Caco-2 (cell line): ENCODE results near the gene ARHGEF38. TPM values are rescaled to one million over a fixed set of nuclear protein-coding genes. Genes with fewer than 3 reads are reported as not detected.

Source experiments
- BruUV-seq: library from RNA; stranded (reverse); fragments of 400-500 nt; replicated peaks from 2 replicates; lab custom pipeline; 2021; lab: Mats Ljungman, UMichigan
- CTCF ChIA-PET: fragments of 300-600 bp; sonication (Branson Sonifier 250); formaldehyde crosslinking; loops from one replicate; lab custom pipeline; 2022; ENCODE audit warnings: antibody characterized with exemption; lab: Charles Lee
- POLR2A ChIA-PET: fragments of 300-600 bp; sonication (Branson Sonifier 250); formaldehyde crosslinking; loops from one replicate; lab custom pipeline; 2022; ENCODE audit warnings: antibody characterized with exemption; lab: Charles Lee
- DNase-seq, 2 experiments: peaks; one replicate each; pipeline versions ENCODE4 v3.0.0 to v3.0.0-alpha.2; 2020 to 2022
- H3K27me3 ChIP-seq: replicated peaks from 2 replicates; pipeline ENCODE4 v1.6.0; 2011; ENCODE audit warnings: low read length; ENCODE audit not compliant: control insufficient read depth, insufficient read depth
- H3K36me3 ChIP-seq: 2 replicates; pipeline ENCODE4 v1.5.1; 2011; ENCODE audit warnings: low read length; ENCODE audit not compliant: control insufficient read depth, insufficient read depth
- H3K4me1 ChIP-seq: fragments of 250-450 bp; sonication (Bioruptor Pico); 2 replicates; pipeline ENCODE4 v1.5.1; 2020; ENCODE audit warnings: mild to moderate bottlenecking
- H3K4me3 ChIP-seq: 2 replicates; pipeline ENCODE4 v1.5.1; 2011; ENCODE audit warnings: low read depth, mild to moderate bottlenecking, control low read depth, low read length
- H3K9me3 ChIP-seq: fragments of 250-450 bp; sonication (Bioruptor Pico); 2 replicates; pipeline ENCODE4 v1.5.1; 2020; ENCODE audit warnings: mild to moderate bottlenecking, moderate library complexity
- H3K27ac Mint-ChIP-seq: one replicate; pipeline ENCODE4 v1.8.0; 2022; ENCODE audit warnings: mixed read lengths; ENCODE audit not compliant: unreplicated experiment
- H3K27me3 Mint-ChIP-seq: one replicate; pipeline ENCODE4 v1.8.0; 2022; ENCODE audit warnings: mixed read lengths; ENCODE audit not compliant: insufficient read depth, unreplicated experiment
- H3K36me3 Mint-ChIP-seq: one replicate; pipeline ENCODE4 v1.8.0; 2022; ENCODE audit warnings: mild to moderate bottlenecking, mixed read lengths; ENCODE audit not compliant: insufficient read depth, unreplicated experiment
- H3K4me1 Mint-ChIP-seq: one replicate; pipeline ENCODE4 v1.8.0; 2022; ENCODE audit warnings: low read depth, mixed read lengths; ENCODE audit not compliant: unreplicated experiment
- H3K4me3 Mint-ChIP-seq: one replicate; pipeline ENCODE4 v1.8.0; 2022; ENCODE audit warnings: mild to moderate bottlenecking, moderate library complexity, mixed read lengths; ENCODE audit not compliant: unreplicated experiment
- H3K9me3 Mint-ChIP-seq: one replicate; pipeline ENCODE4 v1.8.0; 2022; ENCODE audit warnings: mixed read lengths; ENCODE audit not compliant: unreplicated experiment
- intact Hi-C: fragments of 100-400 bp; cut with micrococcal nuclease; formaldehyde crosslinking; loops from one replicate; pipeline ENCODE4 v1.10.0; 2022; ENCODE audit not compliant: unreplicated experiment
- total RNA-seq: library from RNA; stranded (reverse); gene quantifications from 2 replicates; pipeline ENCODE4 v1.2.3, GENCODE V29; 2022
- TF ChIP-seq, protein P1 (sequence below), 2 experiments: fragments of 200-600 bp in 1 of 2; IDR thresholded peaks; 1 replicate in 1 of 2; 2 replicates in 1 of 2; pipeline versions ENCODE4 v1.5.1 to v1.8.0; 2011 to 2022; ENCODE audit warnings: antibody characterized with exemption in 1 of 2, control low read depth in 1 of 2, inconsistent platforms in 1 of 2, low read depth in 1 of 2, low read length in 1 of 2, mild to moderate bottlenecking in 1 of 2, moderate library complexity in 1 of 2; ENCODE audit not compliant: insufficient read depth in 1 of 2, severe bottlenecking in 1 of 2, unreplicated experiment in 1 of 2

The ARHGEF38 gene
- total RNA-seq, 1 experiment from 2014 or later: 3.5 TPM

DNA sequence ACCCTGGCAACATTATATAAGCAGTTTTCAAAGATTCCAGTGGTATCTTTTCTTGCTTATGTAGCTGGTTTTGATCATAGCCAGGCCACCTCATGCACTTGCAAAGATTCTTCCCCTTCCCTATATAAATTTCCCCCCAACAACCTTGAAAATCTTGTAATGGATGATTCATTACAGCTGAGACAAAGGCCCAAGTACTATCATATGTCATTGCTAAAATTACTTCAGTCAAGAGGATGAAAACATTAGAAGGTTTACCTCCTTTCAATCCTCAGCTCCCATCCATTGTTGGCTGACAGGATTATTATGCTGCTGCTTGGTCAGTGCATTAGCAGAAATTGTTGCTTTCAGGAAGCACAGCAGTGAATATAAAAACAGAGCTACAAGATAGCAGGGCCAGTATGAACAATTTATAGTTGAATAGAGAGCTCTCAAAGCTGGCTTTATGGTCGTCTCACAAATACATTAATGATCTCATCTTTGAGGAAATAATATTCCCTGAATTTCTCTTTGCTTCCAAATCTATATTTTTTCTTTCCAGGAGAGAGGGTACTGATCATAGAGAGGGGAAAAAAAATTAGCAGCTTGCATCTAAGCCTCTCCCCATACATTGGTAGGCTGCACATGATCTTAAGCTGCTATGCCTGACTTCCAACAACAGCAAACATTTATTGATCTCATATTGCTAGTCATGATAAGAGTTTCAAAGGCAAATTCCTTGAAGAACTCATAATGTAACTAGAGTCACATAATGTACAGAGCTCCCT, 7.7 kb upstream of the ARHGEF38 start:
- no peak overlapping the region for H3K4me3 ChIP-seq
- H3K4me1 Mint-ChIP-seq: peaks cover 7% of the 10 kb centered on the region
- CTCF ChIA-PET: no interaction called here
- no peak overlapping the region for H3K4me3 Mint-ChIP-seq
- no peaks in the 10 kb centered on the region; the same call in 1 of the 2 replicates for H3K9me3 ChIP-seq
- no peaks in the 10 kb centered on the region for H3K4me1 ChIP-seq
- TF ChIP-seq, protein P1, sequence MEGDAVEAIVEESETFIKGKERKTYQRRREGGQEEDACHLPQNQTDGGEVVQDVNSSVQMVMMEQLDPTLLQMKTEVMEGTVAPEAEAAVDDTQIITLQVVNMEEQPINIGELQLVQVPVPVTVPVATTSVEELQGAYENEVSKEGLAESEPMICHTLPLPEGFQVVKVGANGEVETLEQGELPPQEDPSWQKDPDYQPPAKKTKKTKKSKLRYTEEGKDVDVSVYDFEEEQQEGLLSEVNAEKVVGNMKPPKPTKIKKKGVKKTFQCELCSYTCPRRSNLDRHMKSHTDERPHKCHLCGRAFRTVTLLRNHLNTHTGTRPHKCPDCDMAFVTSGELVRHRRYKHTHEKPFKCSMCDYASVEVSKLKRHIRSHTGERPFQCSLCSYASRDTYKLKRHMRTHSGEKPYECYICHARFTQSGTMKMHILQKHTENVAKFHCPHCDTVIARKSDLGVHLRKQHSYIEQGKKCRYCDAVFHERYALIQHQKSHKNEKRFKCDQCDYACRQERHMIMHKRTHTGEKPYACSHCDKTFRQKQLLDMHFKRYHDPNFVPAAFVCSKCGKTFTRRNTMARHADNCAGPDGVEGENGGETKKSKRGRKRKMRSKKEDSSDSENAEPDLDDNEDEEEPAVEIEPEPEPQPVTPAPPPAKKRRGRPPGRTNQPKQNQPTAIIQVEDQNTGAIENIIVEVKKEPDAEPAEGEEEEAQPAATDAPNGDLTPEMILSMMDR (IDR thresholded peaks at IDR 0.05; ENCODE audit: insufficient read depth in 1 of 2, low read depth in 1 of 2, low read length in 1 of 2, severe bottlenecking in 1 of 2, unreplicated experiment in 1 of 2): no peak
- BruUV-seq: no TSS peak
- no peaks in the 10 kb centered on the region for H3K36me3 Mint-ChIP-seq
- no peaks in the 10 kb centered on the region for H3K9me3 Mint-ChIP-seq
- no peaks in the 10 kb centered on the region for H3K36me3 ChIP-seq
- POLR2A ChIA-PET: no interaction called here
- no peak overlapping the region for H3K27ac Mint-ChIP-seq
- H3K27me3 ChIP-seq: no peaks in the 10 kb centered on the region
- intact Hi-C loops: no loop called here
- no peak for DNase-seq
- no peaks in the 10 kb centered on the region for H3K27me3 Mint-ChIP-seq

GRCh38 chr4:105546086-105546485, 6.3 kb upstream of the ARHGEF38 start:
- no peaks in the 10 kb centered on the region for H3K4me1 ChIP-seq
- Mint-ChIP-seq H3K27me3 (no peaks in the 10 kb centered on the region), H3K36me3 (no peaks in the 10 kb centered on the region), H3K27ac (no peak overlapping the region), H3K4me1 (peaks cover 7% of the 10 kb centered on the region), H3K4me3 (no peak overlapping the region), H3K9me3 (no peaks in the 10 kb centered on the region)
- no TSS peak for BruUV-seq
- ChIA-PET POLR2A (no interaction called here), CTCF (no interaction called here)
- TF ChIP-seq, protein P1 (IDR thresholded peaks at IDR 0.05; ENCODE audit: insufficient read depth in 1 of 2, low read depth in 1 of 2, low read length in 1 of 2, severe bottlenecking in 1 of 2, unreplicated experiment in 1 of 2): no peak
- no peaks in the 10 kb centered on the region for H3K9me3 ChIP-seq
- intact Hi-C loops: no loop called here
- DNase-seq: no peak
- no peak overlapping the region for H3K4me3 ChIP-seq
- H3K36me3 ChIP-seq: no peaks in the 10 kb centered on the region
- H3K27me3 ChIP-seq: no peaks in the 10 kb centered on the region

GRCh38 chr4:105547769-105548168, 4.7 kb upstream of the ARHGEF38 start:
- Histone ChIP-seq H3K27me3 (no peaks in the 10 kb centered on the region), H3K4me1 (peaks cover 12% of the 10 kb centered on the region; the same call in 1 of the 2 replicates), H3K9me3 (no peaks in the 10 kb centered on the region), H3K36me3 (no peaks in the 10 kb centered on the region), H3K4me3 (no peak overlapping the region)
- Mint-ChIP-seq H3K27me3 (no peaks in the 10 kb centered on the region), H3K36me3 (no peaks in the 10 kb centered on the region), H3K4me3 (no peak overlapping the region), H3K27ac (no peak overlapping the region), H3K9me3 (no peaks in the 10 kb centered on the region), H3K4me1 (peaks cover 15% of the 10 kb centered on the region)
- CTCF ChIA-PET: no interaction called here
- no TSS peak for BruUV-seq
- POLR2A ChIA-PET: no interaction called here
- intact Hi-C loops: no loop called here
- no peak for DNase-seq
- TF ChIP-seq, protein P1 (IDR thresholded peaks at IDR 0.05; ENCODE audit: insufficient read depth in 1 of 2, low read depth in 1 of 2, low read length in 1 of 2, severe bottlenecking in 1 of 2, unreplicated experiment in 1 of 2): no peak
